Measurements from ENCODE around the gene TEAD2.

- TF ChIP-seq CTCF (IDR thresholded peaks at IDR 0.05) (no peak), EP300 (IDR thresholded peaks at IDR 0.05) (no peak)
Observed at GRCh38 chr19:49297403-49297802, 64.8 kb downstream of the TEAD2 start.

All from ovary (tissue), 3 donors.